ENCODE results near the gene SMG6. TPM values are rescaled to one million over a fixed set of nuclear protein-coding genes. Genes with fewer than 3 reads are reported as not detected.
A peak's percentile ranks its signal among the peaks of the same experiment; 100 is the strongest.

SMG6 gene
- total and polyA plus RNA-seq, 2 experiments from 2014 or later: 11.9 to 19.9 TPM

- Histone ChIP-seq H3K4me3 (no peak overlapping the region), H3K4me1 (ENCODE audit: insufficient read depth) (peaks cover 64% of the 10 kb centered on the region)
Measured at GRCh38 chr17:2086306-2086705, 217.3 kb downstream of the SMG6 start.

GRCh38 chr17:2085648-2085949 lies 218.0 kb downstream of the SMG6 start:
- Histone ChIP-seq H3K4me3 (no peak overlapping the region), H3K27me3 (no peaks in the 10 kb centered on the region), H3K9me2 (replicated peaks; ENCODE audit: insufficient read depth) (no peaks in the 10 kb centered on the region), H2AFZ (no peak overlapping the region), H3K9me3 (ENCODE audit: low read depth) (no peaks in the 10 kb centered on the region), H3K4me2 (no peak overlapping the region), H4K20me1 (ENCODE audit: insufficient read depth, poor library complexity, severe bottlenecking) (no peaks in the 10 kb centered on the region), H3K79me2 (peaks cover 3% of the 10 kb centered on the region), H3K27ac (peak overlapping the region; percentile 92), H3K4me1 (ENCODE audit: insufficient read depth) (peaks cover 61% of the 10 kb centered on the region), H3K36me3 (replicated peaks; ENCODE audit: insufficient read depth, low read depth) (no peaks in the 10 kb centered on the region)
- DNase-seq (ENCODE audit: low spot score): no peak
- no peak for TF ChIP-seq CTCF (IDR thresholded peaks at IDR 0.05; ENCODE audit: poor library complexity)
- no peak for TF ChIP-seq EZH2 (IDR thresholded peaks at IDR 0.05; ENCODE audit: borderline replicate concordance)
- TF ChIP-seq EZH2phosphoT487 (IDR thresholded peaks at IDR 0.05; ENCODE audit: low read depth, severe bottlenecking, unreplicated experiment): no peak
- WGBS (ENCODE audit: low lambda C conversion rate, missing lambda C conversion rate): 30% methylated on average over 5 of the region's 5 CpGs

More at GRCh38 chr17:2086306-2086705, 217.3 kb downstream of the SMG6 start:
- H3K79me2 ChIP-seq: peaks cover 3% of the 10 kb centered on the region
- H3K9me2 ChIP-seq (replicated peaks; ENCODE audit: insufficient read depth): no peaks in the 10 kb centered on the region
- H3K27ac ChIP-seq: peak overlapping the region; percentile 92
- no peaks in the 10 kb centered on the region for H4K20me1 ChIP-seq (ENCODE audit: insufficient read depth, poor library complexity, severe bottlenecking)
- TF ChIP-seq EZH2 (IDR thresholded peaks at IDR 0.05; ENCODE audit: borderline replicate concordance) (no peak), CTCF (IDR thresholded peaks at IDR 0.05; ENCODE audit: poor library complexity) (no peak), EZH2phosphoT487 (IDR thresholded peaks at IDR 0.05; ENCODE audit: low read depth, severe bottlenecking, unreplicated experiment) (no peak)
- no peaks in the 10 kb centered on the region for H3K27me3 ChIP-seq
- no peak overlapping the region for H3K4me2 ChIP-seq
- no peaks in the 10 kb centered on the region for H3K9me3 ChIP-seq (ENCODE audit: low read depth)
- 83% methylated on average over 3 of the region's 3 CpGs for WGBS (ENCODE audit: low lambda C conversion rate, missing lambda C conversion rate)
- H2AFZ ChIP-seq: no peak overlapping the region
- DNase-seq (ENCODE audit: low spot score): no peak
- no peaks in the 10 kb centered on the region for H3K36me3 ChIP-seq (replicated peaks; ENCODE audit: insufficient read depth, low read depth)

GRCh38 chr17:2084766-2085647 lies 218.6 kb downstream of the SMG6 start:
- Histone ChIP-seq H3K9me2 (replicated peaks; ENCODE audit: insufficient read depth) (no peaks in the 10 kb centered on the region), H3K36me3 (replicated peaks; ENCODE audit: insufficient read depth, low read depth) (no peaks in the 10 kb centered on the region), H3K4me1 (ENCODE audit: insufficient read depth) (peaks cover 56% of the 10 kb centered on the region), H3K27ac (peak overlapping the region; percentile 92), H3K9me3 (ENCODE audit: low read depth) (no peaks in the 10 kb centered on the region), H3K4me2 (peak overlapping the region; percentile 31), H3K27me3 (no peaks in the 10 kb centered on the region), H3K79me2 (peaks cover 3% of the 10 kb centered on the region), H2AFZ (no peak overlapping the region), H4K20me1 (ENCODE audit: insufficient read depth, poor library complexity, severe bottlenecking) (no peaks in the 10 kb centered on the region), H3K4me3 (no peak overlapping the region)
- 46% methylated on average over 12 of the region's 13 CpGs for WGBS (ENCODE audit: low lambda C conversion rate, missing lambda C conversion rate)
- DNase-seq (ENCODE audit: low spot score): peak; percentile 74
- no peak for TF ChIP-seq EZH2phosphoT487 (IDR thresholded peaks at IDR 0.05; ENCODE audit: low read depth, severe bottlenecking, unreplicated experiment)

- DNase-seq (ENCODE audit: low spot score): peak; percentile 69
- Histone ChIP-seq H3K27me3 (no peaks in the 10 kb centered on the region), H3K4me3 (no peak overlapping the region), H3K9me2 (replicated peaks; ENCODE audit: insufficient read depth) (no peaks in the 10 kb centered on the region), H4K20me1 (ENCODE audit: insufficient read depth, poor library complexity, severe bottlenecking) (no peaks in the 10 kb centered on the region), H3K36me3 (replicated peaks; ENCODE audit: insufficient read depth, low read depth) (no peaks in the 10 kb centered on the region), H3K4me2 (peak overlapping the region; percentile 31), H3K27ac (peak overlapping the region; percentile 92), H3K9me3 (ENCODE audit: low read depth) (no peaks in the 10 kb centered on the region), H2AFZ (no peak overlapping the region), H3K4me1 (ENCODE audit: insufficient read depth) (peaks cover 50% of the 10 kb centered on the region), H3K79me2 (peaks cover 3% of the 10 kb centered on the region)
- TF ChIP-seq EZH2phosphoT487 (IDR thresholded peaks at IDR 0.05; ENCODE audit: low read depth, severe bottlenecking, unreplicated experiment) (no peak), EZH2 (IDR thresholded peaks at IDR 0.05; ENCODE audit: borderline replicate concordance) (no peak)
- WGBS (ENCODE audit: low lambda C conversion rate, missing lambda C conversion rate): 46% methylated on average over 8 of the region's 8 CpGs
Measured at GRCh38 chr17:2084036-2084765, 219.4 kb downstream of the SMG6 start.

Data from hepatocyte (in vitro differentiated cells).